SIG-M5 treated with dmso at 0.1 percent for 504 hours (cell line): ENCODE measurements around the gene C11orf52.
"Not testable (repeated sequence)": the region's sequence is repeated elsewhere in the genome, so short reads cannot be mapped to it uniquely, and the experiment has no call there.

Source experiments
- DNase-seq: peaks from one replicate; lab custom pipeline; 2025; ENCODE audit not compliant: unreplicated experiment; lab: John Stamatoyannopoulos, UW

C11orf52 gene

GRCh38 chr11:111912535-111912934 is 6.2 kb upstream of the C11orf52 start, which contains the start of gene HSPB2:
Gene HSPB2, plus strand, starts transcription at chr11:111912734. Its CDS starts 96 bp downstream, at chr11:111912830.
- no peak for DNase-seq

- no peak for DNase-seq
These were observed 5.5 kb upstream of the C11orf52 start for GRCh38 chr11:111913031-111913861.

- DNase-seq: no peak
These were observed 4.7 kb upstream of the C11orf52 start for GRCh38 chr11:111913997-111914396.

DNA sequence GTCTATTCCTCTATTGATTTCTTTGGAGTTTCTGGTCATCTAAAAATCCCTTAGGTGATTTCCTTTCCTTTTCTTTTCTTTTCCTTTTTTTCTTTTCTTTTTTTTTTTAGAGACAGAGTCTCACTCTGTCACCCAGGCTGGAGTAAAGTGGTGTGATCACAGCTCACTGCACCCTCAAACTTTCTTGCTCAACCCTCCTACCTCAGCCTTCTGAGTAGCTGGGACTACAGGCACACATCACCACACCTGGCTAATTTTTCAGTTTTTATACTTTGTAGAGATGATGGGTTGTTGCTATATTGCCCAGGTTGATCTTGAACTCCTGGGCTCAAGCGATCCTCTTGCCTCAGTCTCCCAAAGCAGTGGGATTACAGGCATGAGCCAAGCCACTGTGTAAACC is 1.9 kb upstream of the C11orf52 start:
- DNase-seq: no peak

- no peak for DNase-seq
These were observed 1.4 kb upstream of the C11orf52 start for GRCh38 chr11:111917312-111917711.

DNA sequence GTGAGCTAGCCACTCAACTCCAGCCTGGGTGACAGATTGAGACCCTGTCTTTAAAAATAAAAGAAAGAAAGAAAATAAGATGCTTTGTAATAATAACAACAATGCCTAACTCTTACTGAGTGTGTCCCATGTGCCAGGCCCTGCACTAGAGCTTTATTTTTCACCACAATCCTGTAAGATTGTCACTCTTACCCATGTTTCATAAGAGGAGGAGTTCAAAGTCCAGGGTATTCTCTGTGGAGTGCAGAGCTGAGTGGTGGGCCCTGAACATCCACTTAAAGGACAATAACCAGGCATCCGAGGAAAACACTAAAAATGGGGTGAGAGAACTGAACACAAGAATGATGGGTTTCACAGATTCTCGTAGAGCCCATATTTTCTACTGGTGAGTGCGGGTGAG is 925 bp upstream of the C11orf52 start:
- DNase-seq: no peak

- DNase-seq: no peak
These were observed 2.2 kb downstream of the C11orf52 start for GRCh38 chr11:111920908-111921307.

- no peak for DNase-seq
These were observed 3.0 kb downstream of the C11orf52 start for GRCh38 chr11:111921541-111922230.

DNA sequence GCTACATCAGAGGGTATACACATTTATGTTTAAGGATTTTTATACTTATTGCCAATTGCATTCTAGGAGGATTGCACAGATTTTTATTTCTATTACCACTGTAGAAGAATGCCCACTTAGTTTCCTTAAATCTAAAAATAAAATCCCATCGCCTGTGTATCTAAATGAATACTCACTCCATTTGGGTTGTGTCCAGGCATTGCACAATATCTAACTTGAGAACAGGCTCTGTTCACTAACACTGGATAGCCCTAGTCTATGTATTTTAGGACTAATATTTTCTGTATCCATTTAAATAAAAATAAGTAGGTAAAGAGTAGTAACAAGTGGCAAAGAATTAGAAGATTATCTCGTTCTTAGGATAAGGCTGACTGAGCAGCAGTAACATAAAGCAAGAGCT is 4.1 kb downstream of the C11orf52 start:
- no peak for DNase-seq

DNA sequence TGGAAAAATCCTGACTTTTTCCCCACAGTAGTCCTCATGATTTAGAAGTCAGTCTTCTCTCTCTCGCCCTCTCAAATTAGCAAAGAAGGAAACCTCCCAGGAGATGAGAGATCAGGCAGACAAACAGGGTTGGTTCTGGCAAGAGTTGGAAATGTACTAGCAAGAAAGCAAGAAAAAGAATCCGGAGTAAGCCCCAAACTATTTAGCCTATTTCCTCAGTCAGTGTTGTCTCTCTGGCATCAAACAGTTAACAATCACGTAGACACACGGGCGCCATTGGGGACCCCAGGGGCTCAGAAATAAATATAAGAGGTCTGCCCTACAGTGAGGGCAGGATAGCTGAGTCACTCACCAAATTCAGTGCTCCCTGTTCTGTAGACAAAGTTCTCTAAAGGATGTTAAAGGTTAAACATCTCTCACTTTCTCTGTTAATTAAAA is 4.7 kb downstream of the C11orf52 start:
- DNase-seq: no peak

DNA sequence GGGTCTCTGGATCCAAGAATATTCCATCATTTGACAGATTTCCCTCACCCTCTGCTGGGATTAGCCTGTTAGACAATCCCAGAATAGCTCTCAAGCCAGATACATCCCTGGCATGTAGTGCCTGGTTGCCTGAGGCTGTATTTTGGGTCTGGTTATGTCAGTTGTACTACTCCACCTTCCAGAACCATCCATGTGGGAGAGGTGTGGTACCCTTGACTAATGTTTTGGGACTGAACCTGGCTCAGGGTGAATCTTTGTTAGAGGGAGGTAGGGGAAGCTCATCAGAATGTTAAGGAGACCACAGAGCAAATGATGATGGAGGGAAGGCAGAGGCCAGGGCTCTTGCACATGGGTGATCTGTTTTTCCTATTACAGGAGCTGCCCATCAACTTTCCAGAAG is 5.2 kb downstream of the C11orf52 start:
- DNase-seq: no peak

- DNase-seq: no peak
These were observed 7.2 kb downstream of the C11orf52 start for GRCh38 chr11:111925953-111926352.

GRCh38 chr11:111926505-111927391 is 8.0 kb downstream of the C11orf52 start:
- peak; percentile 92 for DNase-seq

- no peak for DNase-seq
These were observed 11.8 kb downstream of the C11orf52 start for GRCh38 chr11:111930472-111930871.

GRCh38 chr11:111932611-111932950 is 13.9 kb downstream of the C11orf52 start:
- DNase-seq: no peak

GRCh38 chr11:111933176-111933575 is 14.5 kb downstream of the C11orf52 start:
- not testable (repeated sequence) for DNase-seq

GRCh38 chr11:111933872-111934271 is 15.2 kb downstream of the C11orf52 start:
- no peak for DNase-seq

DNA sequence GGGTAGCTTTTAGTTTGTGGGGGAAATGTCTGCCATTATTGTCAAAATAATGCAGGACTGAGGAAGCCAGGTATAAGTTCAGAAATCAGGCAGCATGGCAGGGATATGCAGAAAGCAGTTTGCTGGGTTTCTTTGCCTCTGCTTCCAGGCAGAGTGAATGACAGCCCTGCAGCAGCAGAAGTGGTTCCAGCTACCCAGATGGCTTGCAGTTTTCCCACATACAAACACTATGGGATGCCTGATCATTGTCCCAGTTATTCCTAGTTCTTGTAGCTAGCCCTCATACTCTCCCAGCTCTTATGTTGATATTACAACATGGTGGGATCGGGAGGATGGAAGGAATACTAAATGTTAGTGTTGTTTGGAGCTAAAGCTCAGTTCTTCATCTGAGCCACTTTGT is 15.6 kb downstream of the C11orf52 start:
- DNase-seq: no peak

- DNase-seq: peak; percentile 42
These were observed 16.8 kb downstream of the C11orf52 start for GRCh38 chr11:111935317-111936039.

DNA sequence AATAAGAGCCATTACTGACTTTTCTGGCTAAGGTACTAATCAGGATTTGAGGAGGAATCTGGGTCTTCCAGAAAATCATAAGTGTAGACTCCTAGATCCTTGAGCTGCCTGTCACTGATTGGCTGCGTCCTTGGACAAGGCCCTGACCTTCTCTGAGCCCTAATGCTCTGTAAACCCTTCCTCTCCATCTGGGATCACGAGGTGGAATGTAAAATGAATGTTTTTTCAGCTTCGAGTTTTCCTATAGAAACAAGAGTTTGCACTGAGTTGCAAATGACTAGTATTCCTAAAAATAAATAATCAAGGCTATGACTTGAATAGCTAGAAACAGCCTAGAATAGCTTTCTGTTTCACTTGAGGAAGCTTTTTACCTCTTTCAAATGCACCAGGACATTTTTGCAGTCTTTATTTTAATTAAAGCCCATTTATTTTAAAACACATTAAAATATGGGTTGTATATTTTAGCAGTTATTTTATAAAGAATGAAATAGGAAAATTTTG is 17.4 kb downstream of the C11orf52 start:
- DNase-seq: no peak

- no peak for DNase-seq
These were observed 18.7 kb downstream of the C11orf52 start for GRCh38 chr11:111937461-111937769.
